ENCODE results near the gene SAG.
A peak's percentile ranks its signal among the peaks of the same experiment; 100 is the strongest.
"Not testable (repeated sequence)": the region's sequence is repeated elsewhere in the genome, so short reads cannot be mapped to it uniquely, and the experiment has no call there.

The SAG gene

GRCh38 chr2:233336091-233336490 lies 28.5 kb downstream of the SAG start:
- DNase-seq, result not testable (repeated sequence)

DNA sequence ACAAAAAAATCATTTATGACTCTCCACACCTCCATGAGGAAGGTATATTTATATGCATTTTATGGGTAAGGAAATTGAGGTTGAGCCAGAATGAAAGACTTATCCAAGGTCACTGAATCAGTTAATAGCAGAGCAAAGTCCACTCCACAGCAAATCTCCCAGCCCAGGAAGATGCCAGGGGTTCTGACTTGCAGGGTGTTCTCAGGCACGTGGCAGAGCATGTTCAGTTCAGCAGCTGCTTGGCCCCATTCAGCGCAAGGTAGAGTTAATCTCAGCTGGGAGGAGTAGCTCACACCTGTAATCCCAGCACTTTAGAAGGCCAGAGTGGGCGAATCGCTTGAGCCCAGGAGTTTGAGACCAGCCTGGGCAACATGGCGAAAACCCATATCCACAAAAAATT lies 28.9 kb downstream of the SAG start:
- DNase-seq, result no peak

DNA sequence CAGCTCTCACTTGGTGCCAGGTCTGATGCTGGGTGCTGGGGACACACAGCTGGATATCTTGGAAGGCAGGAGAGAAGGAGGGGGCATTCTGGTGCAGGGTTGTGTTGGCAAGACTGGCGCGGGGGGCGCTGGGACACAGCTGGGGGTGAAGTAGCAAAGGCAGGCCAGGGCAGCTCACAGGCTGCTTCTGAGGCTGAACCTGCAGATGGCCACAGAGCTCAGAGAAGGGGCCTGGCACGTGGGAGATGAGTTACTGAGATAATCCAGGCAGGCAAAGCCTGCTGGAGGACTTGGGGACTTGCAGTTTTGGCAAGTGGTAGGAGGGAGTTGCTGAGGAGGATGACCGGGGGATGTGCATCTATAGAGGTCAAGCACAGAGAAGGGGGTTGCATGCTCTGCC lies 30.4 kb downstream of the SAG start:
- DNase-seq, result peak; percentile 32

- peak; percentile 17 for DNase-seq
Observed at GRCh38 chr2:233338812-233339368, 31.3 kb downstream of the SAG start.

DNA sequence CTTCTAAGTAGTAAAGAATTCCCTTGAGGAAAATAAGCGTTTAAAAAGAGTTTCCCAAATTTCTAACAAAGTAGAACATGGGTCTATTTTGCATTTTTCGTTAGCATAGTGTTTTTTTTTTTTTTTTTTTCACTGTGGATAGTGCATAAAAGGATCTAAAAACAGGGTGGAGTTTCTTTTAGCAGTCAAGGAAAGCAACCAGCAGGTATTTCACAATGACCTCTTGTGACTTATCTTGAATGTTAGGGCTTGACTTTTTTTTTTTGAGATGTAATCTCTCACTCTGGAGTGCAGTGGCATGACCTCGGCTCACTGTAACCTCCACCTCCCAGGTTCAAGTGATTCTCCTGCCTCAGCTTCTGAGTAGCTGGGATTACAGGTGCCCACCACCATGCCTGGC lies 31.8 kb downstream of the SAG start:
- DNase-seq, result no peak

- no peak for DNase-seq
Observed at GRCh38 chr2:233341296-233341695, 33.7 kb downstream of the SAG start.

GRCh38 chr2:233342301-233342700 lies 34.7 kb downstream of the SAG start:
- DNase-seq, result no peak

- no peak for DNase-seq
Observed at GRCh38 chr2:233343171-233343705, 35.6 kb downstream of the SAG start.

DNA sequence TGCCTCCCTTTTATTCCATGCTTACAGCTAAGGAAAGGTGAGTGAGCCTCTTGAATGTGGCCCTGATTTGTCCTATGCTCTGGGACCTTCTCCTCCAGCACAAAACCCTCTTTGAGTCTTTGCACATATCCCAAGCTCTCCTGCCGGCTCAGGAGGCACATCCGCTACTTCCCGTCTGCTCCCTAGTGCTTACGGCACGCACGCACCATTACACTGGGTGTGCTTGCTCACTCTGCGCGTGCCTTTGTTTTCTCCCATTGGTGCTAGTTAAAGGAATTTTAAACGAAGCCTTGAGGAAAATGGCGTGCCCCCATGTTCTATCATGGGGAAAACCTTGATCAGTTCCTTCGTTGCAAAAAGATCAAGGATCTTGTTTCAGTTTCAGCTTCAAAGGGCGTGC lies 38.8 kb downstream of the SAG start:
- no peak for DNase-seq

DNA sequence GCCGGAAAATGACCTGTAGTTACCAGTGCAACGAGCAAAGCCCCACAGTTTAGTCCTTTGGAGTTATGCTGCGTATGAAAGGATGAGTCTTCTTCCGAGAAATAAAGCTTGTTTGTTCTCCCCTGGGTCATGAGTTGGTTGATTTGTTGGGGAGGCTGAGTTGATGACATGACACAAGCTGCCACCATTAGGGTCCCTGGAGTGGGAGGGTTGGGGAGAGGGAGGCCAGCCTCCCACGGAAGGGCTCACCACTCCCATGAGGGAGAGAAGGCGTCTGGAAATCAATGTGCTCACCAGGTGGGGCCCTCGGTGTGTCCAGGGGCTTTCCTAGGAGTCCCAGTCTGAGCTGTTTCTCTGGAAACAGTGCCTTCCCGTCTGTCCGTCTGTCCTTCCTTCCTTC lies 39.3 kb downstream of the SAG start:
- DNase-seq, result no peak

- no peak for DNase-seq
Observed at GRCh38 chr2:233349005-233349998, 41.7 kb downstream of the SAG start.

DNA sequence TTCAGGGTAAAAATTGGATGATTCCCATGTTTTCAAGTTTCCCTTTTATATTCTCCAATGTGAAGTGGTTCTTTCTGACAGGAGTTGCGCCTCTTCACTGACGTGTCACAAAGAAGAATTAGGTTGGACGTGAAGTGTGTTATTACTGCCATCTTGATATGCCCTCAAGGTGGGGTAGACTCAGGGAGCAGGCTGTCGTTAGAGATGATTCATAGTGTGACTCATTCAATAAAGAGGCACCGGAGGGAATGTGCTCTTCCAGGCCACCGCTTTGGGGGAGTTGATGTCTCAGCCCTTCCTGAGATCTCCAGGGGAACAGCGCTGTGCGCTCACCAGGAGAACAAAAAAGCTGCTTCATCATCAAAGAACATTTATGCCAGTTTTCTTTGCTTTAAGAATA lies 43.1 kb downstream of the SAG start:
- peak; percentile 71 for DNase-seq

- no peak for DNase-seq
Observed at GRCh38 chr2:233351423-233351822, 43.8 kb downstream of the SAG start.

DNA sequence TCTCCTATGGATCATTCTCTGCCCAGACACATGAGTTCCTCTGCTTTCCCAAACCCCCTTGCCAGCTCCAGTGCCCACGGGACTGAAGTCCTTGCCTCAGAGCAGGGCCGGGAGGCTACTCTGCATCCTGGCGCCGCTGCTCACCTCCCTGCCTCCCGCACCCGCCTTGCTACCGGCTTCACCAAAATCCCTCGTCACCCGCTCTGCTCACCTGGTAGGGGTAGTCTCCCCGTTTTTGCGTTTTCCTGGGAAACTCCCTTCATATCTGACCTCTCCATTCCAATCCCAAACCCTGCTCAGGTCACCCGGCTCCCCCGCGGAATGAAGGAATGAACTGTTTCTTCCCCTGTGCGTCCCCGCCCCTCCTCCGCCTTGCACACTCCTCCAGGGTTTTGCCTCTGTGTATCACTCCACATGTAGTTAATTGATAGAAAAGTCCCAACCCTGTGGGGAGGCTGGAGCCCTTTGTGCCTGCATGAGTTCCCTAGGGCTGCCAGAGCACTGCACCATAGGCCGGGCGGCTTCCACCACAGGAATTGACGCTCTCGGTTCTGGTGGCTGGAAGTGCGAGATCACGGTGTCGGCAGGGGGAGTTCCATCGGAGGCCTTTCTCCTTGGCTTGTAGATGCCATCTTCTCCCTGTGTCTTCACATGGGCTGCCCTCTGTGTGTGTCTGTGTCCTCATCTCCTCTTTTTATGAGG lies 44.7 kb downstream of the SAG start:
- DNase-seq, result no peak

GRCh38 chr2:233353101-233353768 lies 45.6 kb downstream of the SAG start:
- DNase-seq, result no peak

GRCh38 chr2:233353769-233354499 lies 46.3 kb downstream of the SAG start, which contains the start of gene DGKD:
DGKD (plus strand) TSS chr2:233354494; CDS start chr2:233354519, 25 bp downstream.
- DNase-seq, result peak; percentile 73

DNA sequence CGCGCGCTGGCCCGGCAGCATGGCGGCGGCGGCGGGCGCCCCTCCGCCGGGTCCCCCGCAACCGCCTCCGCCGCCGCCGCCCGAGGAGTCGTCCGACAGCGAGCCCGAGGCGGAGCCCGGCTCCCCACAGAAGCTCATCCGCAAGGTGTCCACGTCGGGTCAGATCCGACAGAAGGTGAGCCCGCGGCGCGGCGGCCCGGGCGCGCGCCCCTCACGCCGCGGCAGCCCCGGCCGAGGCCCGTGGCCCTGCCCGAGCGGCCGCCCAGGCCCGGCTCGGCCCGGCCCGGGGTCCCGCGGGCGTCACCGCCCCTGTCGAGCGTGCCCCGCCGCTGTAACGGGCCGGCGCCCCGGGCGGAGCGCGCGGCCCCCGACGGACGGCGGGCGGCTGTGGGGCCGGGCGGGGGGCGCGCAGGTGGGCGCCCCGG lies 46.9 kb downstream of the SAG start:
- no peak for DNase-seq

- no peak for DNase-seq
Observed at GRCh38 chr2:233354971-233355574, 47.5 kb downstream of the SAG start.

- DNase-seq, result no peak
Observed at GRCh38 chr2:233355916-233356315, 48.3 kb downstream of the SAG start.

DNA sequence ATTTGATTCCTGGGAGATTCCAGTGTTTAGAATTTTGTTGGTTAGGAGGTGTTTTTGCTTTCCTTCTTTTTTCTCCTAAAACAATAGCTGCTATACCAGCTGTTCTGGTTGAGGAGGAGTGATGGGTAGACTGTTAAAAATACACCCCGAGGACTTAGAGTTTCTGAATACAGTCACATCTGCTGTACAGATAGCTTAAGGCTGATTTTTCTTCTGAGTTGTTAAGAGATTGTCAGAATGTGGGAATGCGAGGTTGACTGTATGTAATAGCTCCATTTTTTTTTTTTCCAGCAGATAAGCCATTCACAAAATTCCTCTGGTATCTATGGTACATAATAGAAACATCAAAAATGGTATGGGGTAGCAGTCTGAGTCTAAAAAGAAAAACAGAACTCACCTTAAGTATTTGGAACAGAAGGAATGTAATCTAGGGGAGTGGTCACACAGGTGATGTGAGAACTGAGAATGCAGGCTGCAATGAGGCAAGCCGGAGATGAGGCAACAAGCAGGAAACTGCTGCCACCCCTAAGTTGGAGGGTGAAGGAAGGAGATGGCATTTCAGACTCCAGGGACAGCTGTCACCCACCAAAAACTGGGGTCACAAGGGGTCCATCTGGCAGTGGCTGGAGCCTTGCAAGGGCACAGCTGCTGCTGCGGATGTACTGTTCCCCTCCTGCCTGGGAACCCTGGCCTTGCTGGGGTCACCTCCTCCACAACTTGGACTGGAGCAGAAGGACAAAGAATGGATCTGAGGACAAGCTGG lies 49.1 kb downstream of the SAG start:
- no peak for DNase-seq

GRCh38 chr2:233358335-233358734 lies 50.7 kb downstream of the SAG start:
- no peak for DNase-seq

All from OCI-M1 (cell line).